ENCODE results near the gene ASS1. TPM values are rescaled to one million over a fixed set of nuclear protein-coding genes. Genes with fewer than 3 reads are reported as not detected.

ASS1 gene
- total RNA-seq, result 1,000 to 10,000 TPM in 3 of 6 experiments, 100 to 1,000 TPM in 3; 437 to 1,278 (median 1,014) TPM
- long read RNA-seq, transcript ASS1-203 (16 exons, 1,548 nt), result minor isoform, 11 of 769 reads
- long read RNA-seq, transcript ASS1-201 (15 exons, 1,564 nt), result major isoform, 689 of 769 reads
- long read RNA-seq, partial matches to known transcripts, result 49 of 769 reads
- long read RNA-seq, other reads (novel, unspliced or antisense), result 20 of 769 reads

DNA sequence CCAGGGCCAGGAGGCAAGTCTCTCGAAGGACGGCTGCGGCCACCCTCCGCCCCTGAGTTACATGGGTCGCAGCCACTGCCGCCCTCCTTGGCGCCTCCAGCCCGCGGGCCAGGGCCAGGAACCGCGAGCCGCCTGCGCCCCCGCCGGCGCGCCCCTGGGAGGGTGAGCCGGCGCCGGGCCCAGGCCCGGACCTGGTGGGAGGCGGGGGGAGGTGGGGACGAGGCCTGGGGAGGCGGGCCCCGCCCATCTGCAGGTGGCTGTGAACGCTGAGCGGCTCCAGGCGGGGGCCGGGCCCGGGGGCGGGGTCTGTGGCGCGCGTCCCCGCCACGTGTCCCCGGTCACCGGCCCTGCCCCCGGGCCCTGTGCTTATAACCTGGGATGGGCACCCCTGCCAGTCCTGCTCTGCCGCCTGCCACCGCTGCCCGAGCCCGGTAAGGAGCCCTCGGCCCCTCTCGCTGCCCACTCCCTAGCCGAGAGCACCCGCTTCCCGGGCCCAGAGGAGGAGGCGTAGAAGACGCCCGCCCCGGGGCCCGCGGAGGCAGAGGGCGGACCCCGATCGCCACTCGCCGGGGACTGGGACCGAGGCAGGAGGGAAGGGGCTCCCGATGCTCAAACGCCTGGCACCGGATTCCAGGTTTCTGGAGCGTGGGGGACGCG, at the start of gene ASS1:
TSS of gene ASS1 (plus strand) at position 397 of the 657 bp plus-strand sequence. CDS start 7,268 bp downstream, outside the sequence.
- intact Hi-C loops (cut with DNase I), result no loop called here

DNA sequence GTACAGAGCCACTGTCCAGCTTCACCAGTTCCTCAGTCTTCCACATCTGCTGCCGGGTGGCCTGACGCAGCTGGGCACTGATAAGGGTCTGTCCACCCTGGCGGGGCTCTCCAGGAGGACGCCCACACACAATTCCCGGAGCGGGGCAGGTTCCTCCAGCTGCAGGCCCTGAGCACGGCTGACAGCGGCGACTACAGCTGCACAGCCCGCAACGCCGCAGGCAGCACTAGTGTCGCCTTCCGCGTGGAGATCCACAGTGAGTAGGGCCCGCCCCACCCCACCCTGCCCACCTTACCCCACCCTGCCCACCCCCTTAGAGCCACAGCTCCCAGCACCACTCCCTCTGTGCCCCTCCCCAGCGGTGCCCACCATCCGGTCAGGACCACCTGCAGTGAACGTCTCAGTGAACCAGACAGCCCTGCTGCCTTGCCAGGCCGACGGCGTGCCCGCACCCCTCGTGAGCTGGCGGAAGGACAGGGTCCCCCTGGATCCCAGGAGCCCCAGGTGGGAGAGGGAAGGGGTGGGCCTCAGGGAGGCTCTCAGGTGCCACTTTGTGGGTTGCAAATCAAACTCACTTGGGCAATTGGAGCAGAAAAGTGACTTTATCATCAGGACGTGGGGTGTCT, 48.8 kb upstream of the ASS1 start:
- H3K4me1 ChIP-seq, result no peaks in the 10 kb centered on the region
- no peaks in the 10 kb centered on the region for H3K27me3 ChIP-seq
- no peak overlapping the region for H3K4me3 ChIP-seq
- no peak for ATAC-seq
- intact Hi-C loops (cut with DNase I), result no loop called here
- no peak for TF ChIP-seq POLR2A (IDR thresholded peaks at IDR 0.05)
- TF ChIP-seq, protein P1, sequence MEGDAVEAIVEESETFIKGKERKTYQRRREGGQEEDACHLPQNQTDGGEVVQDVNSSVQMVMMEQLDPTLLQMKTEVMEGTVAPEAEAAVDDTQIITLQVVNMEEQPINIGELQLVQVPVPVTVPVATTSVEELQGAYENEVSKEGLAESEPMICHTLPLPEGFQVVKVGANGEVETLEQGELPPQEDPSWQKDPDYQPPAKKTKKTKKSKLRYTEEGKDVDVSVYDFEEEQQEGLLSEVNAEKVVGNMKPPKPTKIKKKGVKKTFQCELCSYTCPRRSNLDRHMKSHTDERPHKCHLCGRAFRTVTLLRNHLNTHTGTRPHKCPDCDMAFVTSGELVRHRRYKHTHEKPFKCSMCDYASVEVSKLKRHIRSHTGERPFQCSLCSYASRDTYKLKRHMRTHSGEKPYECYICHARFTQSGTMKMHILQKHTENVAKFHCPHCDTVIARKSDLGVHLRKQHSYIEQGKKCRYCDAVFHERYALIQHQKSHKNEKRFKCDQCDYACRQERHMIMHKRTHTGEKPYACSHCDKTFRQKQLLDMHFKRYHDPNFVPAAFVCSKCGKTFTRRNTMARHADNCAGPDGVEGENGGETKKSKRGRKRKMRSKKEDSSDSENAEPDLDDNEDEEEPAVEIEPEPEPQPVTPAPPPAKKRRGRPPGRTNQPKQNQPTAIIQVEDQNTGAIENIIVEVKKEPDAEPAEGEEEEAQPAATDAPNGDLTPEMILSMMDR (IDR thresholded peaks at IDR 0.05), result no peak
- DNase-seq, result no peak
- H3K9me3 ChIP-seq, result no peaks in the 10 kb centered on the region
- H3K27ac ChIP-seq, result no peak overlapping the region
- no CpG with 5 or more reads among the region's 26 CpGs for WGBS (ENCODE audit: insufficient coverage, low coverage, low lambda C conversion rate, missing lambda C conversion rate)
- H3K36me3 ChIP-seq, result no peaks in the 10 kb centered on the region

More for the DNA sequence above, at the start of gene ASS1:
- DNase-seq, result peak; percentile 92 to 97 (median 97)
- H3K27me3 ChIP-seq, result no peaks in the 10 kb centered on the region
- H3K27ac ChIP-seq, result peak within 1 kb of the TSS; percentile 80 to 99 (median 91)
- H3K36me3 ChIP-seq, result peaks cover 0 to 3% (median 0%) of the 10 kb centered on the region in 4 donors
- peaks cover 0 to 51% (median 22%) of the 10 kb centered on the region in 4 donors for H3K4me1 ChIP-seq
- peak; percentile 72 to 86 (median 78) for ATAC-seq
- peak within 1 kb of the TSS; percentile 81 to 96 (median 94) for H3K4me3 ChIP-seq
- WGBS (ENCODE audit: insufficient coverage, low coverage, low lambda C conversion rate, missing lambda C conversion rate), result no CpG with 5 or more reads among the region's 66 CpGs
- TF ChIP-seq, protein P1 (IDR thresholded peaks at IDR 0.05), result no peak
- peak; percentile 94 for TF ChIP-seq POLR2A (IDR thresholded peaks at IDR 0.05)
- H3K9me3 ChIP-seq, result peaks cover 0 to 4% (median 0%) of the 10 kb centered on the region in 4 donors

DNA sequence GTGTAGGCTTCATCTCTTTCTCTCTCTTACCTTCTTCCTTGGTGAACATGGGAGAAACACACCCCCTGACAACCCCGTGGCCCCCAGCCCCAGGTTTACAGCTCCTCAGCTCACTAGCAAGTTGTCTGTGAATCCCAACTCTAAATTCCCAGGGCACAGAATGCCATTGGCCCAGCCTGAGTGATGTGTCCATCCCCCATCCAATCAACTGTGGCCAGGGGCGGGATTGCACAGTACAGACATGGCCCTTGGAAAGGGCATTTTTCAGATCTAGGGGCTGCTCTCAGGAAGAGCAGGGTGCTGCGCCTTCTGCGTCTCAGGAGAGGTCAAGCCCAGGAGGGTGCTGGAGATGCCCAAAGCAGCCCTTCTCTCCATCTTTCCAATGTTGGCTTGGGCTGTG, 48.2 kb upstream of the ASS1 start:
- intact Hi-C loops (cut with DNase I), result no loop called here
- WGBS (ENCODE audit: insufficient coverage, low coverage, low lambda C conversion rate, missing lambda C conversion rate), result 60% methylated on average over 1 of the region's 4 CpGs
- Histone ChIP-seq H3K9me3 (no peaks in the 10 kb centered on the region), H3K4me3 (no peak overlapping the region), H3K27me3 (no peaks in the 10 kb centered on the region), H3K36me3 (no peaks in the 10 kb centered on the region), H3K27ac (no peak overlapping the region), H3K4me1 (no peaks in the 10 kb centered on the region)
- DNase-seq, result no peak
- no peak for ATAC-seq
- TF ChIP-seq, protein P1 (IDR thresholded peaks at IDR 0.05), result no peak
- TF ChIP-seq POLR2A (IDR thresholded peaks at IDR 0.05), result no peak

DNA sequence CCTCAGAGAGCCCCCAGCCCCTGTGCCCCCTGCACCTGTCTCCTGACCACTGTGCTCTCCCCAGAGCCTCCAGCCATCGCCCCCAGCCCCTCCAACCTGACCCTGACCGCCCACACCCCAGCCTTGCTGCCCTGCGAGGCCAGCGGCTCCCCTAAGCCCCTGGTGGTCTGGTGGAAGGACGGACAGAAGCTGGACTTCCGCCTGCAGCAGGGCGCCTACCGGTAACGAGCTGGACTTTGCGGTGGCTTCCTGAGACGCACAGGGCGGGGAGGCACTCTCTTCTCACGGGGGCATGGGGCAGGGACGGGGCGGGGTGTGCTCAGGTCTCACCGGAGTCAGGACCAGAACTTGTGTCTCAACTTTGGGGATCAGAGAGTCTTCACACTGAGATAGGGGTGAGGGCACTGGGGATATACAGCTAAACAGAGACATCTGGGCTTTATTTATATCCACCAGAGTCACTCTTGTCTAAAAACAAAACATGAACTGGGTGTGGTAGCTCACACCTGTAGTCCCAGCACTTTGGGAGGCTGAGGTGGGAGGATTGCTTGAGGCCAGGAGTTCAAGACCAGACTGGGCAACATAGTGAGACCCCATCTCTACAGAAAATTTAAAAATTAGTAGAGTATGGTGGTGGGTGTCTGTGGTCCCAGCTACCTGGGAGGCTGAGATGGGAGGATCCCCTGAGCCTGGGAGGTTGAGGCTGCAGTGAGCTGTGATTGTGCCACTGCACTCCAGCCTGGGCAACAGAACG, 46.1 kb upstream of the ASS1 start:
- Histone ChIP-seq H3K27ac (no peak overlapping the region), H3K27me3 (no peaks in the 10 kb centered on the region), H3K36me3 (no peaks in the 10 kb centered on the region), H3K4me1 (no peaks in the 10 kb centered on the region), H3K4me3 (no peak overlapping the region), H3K9me3 (no peaks in the 10 kb centered on the region)
- ATAC-seq (no peak), DNase-seq (no peak)
- TF ChIP-seq, protein P1 (IDR thresholded peaks at IDR 0.05), result no peak
- no peak for TF ChIP-seq POLR2A (IDR thresholded peaks at IDR 0.05)
- WGBS (ENCODE audit: insufficient coverage, low coverage, low lambda C conversion rate, missing lambda C conversion rate), result 73% methylated on average over 6 of the region's 17 CpGs
- intact Hi-C loops (cut with DNase I), result no loop called here
